GM12891 (cell line): ENCODE measurements around the gene CFAP410.
"Not testable (repeated sequence)": the region's sequence is repeated elsewhere in the genome, so short reads cannot be mapped to it uniquely, and the experiment has no call there.

ENCODE experiments used
- DNase-seq: peaks from one replicate; pipeline ENCODE4 v3.0.0; 2011; ENCODE audit warnings: low spot score; ENCODE audit not compliant: insufficient read length
- FAIRE-seq: peaks from 2 replicates; lab custom pipeline; 2011; peaks lifted over from hg19 to GRCh38; lab: Jason Lieb, UNC
- PAX5 ChIP-seq: IDR thresholded peaks from 2 replicates; pipeline ENCODE4 v1.6.1; 2011; ENCODE audit warnings: low read length, moderate library complexity, mild to moderate bottlenecking; ENCODE audit not compliant: insufficient read depth, severe bottlenecking
- POLR2A ChIP-seq: IDR thresholded peaks from 2 replicates; pipeline ENCODE4 v1.6.1; 2011; ENCODE audit warnings: low read depth, low read length, control low read depth
- POLR2AphosphoS5 ChIP-seq: IDR thresholded peaks from 2 replicates; pipeline ENCODE4 v1.6.1; 2011; ENCODE audit warnings: low read depth, low read length, control low read depth
- POU2F2 ChIP-seq: IDR thresholded peaks from 2 replicates; pipeline ENCODE4 v1.6.1; 2011; ENCODE audit warnings: low read depth, mild to moderate bottlenecking, control low read depth, low read length, moderate library complexity
- SPI1 ChIP-seq: IDR thresholded peaks from 2 replicates; pipeline ENCODE4 v1.6.1; 2011; ENCODE audit warnings: low read depth, low read length, control low read depth
- TAF1 ChIP-seq: IDR thresholded peaks from 2 replicates; pipeline ENCODE4 v1.6.1; 2011; ENCODE audit warnings: low read depth, low read length, control low read depth

Gene CFAP410

DNA sequence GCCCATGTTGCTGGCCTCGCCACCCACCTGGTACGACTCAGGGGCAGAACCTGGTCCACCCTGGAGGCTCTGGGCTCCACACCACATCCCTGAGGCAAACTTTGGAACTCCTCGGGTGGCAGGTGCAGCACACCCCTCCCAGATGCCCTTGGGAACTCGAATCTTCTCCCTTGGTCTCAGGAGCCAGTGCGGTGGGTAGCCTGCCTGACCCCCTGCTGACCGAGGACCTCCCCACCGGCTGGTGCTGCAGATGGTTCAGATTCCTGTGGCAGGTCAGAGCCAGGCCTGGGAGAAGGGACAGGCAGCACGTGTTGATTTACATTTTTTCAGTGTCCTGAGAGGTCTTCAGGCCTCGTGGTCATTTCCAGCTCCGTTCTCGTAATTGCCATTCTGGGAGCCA lies 6.3 kb upstream of the CFAP410 start:
- TF ChIP-seq PAX5 (no peak), SPI1 (no peak), POU2F2 (no peak)
- DNase-seq: no peak

DNA sequence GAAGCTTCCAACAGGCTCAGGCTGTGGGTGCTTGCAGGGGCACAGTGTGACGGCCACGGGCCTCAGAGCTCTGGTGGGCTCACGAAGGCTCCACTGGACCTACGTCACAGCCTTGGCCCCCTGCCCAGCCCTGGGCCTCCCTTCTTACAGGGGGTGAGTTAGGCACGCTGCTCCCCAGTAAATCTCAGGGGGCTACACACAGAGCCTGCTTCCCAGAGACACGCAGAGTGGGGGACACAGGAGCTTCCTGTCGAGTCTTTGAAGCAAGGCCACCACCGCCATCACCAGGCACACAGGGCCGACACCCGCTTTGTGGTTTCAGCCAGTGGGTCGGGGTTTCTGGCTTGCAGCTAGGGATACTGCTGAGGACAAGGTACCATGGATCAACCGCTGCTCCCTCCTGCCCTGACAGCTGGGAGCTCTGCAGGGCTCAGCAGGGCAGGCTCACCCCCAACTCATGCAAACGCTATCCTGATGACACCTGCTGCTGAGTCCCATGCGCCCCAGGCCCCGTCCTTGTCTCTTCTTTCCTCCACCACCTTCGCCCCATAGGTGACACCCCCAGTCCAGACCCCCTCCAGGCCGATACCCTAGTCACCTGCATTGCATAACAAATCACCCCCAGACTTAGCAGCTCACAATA lies 5.5 kb upstream of the CFAP410 start:
- FAIRE-seq (no peak), DNase-seq (no peak)
- no peak for TF ChIP-seq POLR2A
- TF ChIP-seq POLR2AphosphoS5: no peak
- no peak for TF ChIP-seq PAX5
- no peak for TF ChIP-seq POU2F2
- TF ChIP-seq SPI1: no peak

More for the DNA sequence above, 6.3 kb upstream of the CFAP410 start:
- no peak for FAIRE-seq

DNA sequence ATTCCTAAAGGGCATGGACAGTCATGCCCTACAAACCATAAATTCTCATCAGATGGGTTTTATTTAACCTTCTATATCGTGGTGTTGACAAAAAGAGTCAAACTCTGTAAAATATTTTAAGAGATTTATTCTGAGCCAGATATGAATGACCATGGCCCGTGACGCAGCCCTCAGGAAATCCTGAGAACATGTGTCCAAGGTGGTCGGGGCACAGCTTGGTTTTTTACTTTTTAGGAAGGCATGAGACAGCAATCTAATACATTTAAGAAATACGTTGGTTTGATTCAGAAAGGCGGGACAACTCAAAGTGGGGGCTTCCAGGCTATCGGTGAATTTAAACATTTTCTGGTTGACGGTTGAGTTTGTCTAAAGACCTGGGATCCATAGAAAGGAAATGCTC lies 3.8 kb upstream of the CFAP410 start:
- DNase-seq, FAIRE-seq: not testable (repeated sequence)

DNA sequence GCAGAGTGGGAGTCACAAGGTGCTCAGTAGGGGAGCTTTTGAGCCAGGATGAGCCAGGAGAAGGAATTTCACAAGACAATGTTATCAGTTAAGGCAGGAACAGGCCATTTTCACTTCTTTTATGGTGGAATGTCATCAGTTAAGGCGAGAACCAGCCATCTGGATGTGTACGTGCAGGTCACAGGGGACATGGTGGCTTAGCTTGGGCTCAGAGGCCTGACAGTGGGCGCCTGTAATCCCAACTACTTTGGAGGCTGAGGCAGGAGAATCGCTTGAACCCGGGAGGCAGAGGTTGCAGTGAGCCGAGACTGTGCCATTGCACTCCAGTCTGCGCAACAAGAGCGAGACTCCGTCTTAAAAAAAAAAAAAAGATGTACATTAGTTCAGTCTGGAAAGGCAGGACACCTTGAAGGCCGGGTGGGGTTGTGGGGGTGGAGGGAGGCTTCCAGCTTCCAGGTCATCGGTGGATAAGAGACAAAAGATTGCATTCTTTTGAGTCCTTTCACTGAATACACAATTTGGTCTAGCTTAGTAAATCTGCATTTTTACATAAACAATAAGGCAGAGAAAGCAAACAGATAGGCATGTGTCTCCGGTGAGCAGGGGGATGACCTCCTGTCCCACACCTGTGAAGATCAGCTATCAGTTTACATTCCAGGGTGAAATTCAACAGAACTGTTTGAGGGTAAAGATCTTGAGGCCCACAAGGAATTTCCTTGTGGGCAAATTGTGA lies 2.7 kb upstream of the CFAP410 start:
- not testable (repeated sequence) for DNase-seq, FAIRE-seq

DNA sequence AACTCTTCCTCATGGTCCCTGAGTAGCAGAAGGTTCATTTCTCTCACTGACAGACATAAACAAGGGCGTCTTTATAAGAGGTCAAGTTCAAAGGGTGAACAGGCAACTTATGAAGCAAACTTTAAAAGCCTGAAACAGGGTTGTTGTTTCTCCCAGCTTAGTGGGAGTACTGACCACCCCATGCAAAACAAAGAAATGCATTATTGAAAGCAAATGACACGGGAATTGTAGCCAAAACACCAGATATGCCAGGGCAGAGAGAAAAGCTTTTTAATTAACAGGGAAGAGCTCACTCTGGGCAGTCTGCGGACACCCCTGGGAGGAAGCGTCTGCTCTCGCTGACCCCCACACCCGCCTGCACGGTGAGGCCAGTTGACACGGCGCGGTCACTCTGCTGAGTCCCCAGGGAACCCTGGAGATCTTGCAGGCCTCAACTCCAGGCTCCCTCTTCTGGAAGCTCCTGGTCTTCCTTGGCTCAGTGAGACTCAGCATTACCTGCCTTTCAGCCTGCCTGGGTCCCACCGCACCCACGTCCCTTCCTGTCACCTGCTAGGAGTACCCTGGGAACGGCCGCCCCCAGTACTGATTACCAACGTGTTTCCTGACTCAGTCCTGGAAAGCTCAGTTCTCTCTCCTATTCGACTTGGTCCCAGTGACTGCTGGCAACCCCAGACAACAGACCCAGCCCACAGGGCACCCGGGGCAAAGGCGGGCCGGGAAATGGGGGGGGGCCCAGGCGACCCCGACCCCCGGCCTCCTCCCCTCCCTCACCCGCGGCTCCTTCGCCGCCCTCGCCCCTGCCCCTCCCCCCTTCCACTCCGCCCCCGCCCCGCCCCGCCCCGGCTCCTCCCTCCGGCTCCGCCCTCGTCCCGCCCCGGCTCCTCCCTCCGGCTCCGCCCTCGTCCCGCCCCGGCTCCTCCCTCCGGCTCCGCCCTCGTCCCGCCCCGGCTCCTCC lies 972 bp downstream of the CFAP410 start:
- no peak for DNase-seq

DNA sequence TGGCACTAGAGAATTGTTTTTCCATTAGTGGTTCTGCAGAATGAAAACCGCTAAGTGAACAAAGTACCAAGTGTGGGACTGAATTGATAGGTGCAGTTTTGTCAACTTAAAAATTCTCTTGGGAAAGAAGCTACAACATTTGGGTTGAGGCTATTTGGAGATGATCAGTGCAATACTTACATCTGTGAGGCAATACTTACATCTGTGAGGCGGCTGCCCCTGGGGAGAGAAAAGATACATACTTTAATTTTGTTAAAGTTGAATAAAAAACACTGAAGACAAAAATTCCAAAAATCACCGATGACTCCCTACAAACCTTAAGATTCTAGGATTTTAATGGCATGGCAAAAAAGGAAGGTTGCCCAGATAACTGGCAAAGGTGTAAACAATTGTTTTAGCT lies 1.7 kb downstream of the CFAP410 start:
- TF ChIP-seq POU2F2: no peak
- no peak for TF ChIP-seq SPI1
- no peak for TF ChIP-seq TAF1
- no peak for TF ChIP-seq POLR2AphosphoS5
- no peak for TF ChIP-seq PAX5
- TF ChIP-seq POLR2A: no peak
- no peak for DNase-seq
- no peak for FAIRE-seq

More for the DNA sequence above, 972 bp downstream of the CFAP410 start:
- FAIRE-seq: no peak
- TF ChIP-seq POLR2AphosphoS5 (no peak), POU2F2 (no peak), SPI1 (no peak)

DNA sequence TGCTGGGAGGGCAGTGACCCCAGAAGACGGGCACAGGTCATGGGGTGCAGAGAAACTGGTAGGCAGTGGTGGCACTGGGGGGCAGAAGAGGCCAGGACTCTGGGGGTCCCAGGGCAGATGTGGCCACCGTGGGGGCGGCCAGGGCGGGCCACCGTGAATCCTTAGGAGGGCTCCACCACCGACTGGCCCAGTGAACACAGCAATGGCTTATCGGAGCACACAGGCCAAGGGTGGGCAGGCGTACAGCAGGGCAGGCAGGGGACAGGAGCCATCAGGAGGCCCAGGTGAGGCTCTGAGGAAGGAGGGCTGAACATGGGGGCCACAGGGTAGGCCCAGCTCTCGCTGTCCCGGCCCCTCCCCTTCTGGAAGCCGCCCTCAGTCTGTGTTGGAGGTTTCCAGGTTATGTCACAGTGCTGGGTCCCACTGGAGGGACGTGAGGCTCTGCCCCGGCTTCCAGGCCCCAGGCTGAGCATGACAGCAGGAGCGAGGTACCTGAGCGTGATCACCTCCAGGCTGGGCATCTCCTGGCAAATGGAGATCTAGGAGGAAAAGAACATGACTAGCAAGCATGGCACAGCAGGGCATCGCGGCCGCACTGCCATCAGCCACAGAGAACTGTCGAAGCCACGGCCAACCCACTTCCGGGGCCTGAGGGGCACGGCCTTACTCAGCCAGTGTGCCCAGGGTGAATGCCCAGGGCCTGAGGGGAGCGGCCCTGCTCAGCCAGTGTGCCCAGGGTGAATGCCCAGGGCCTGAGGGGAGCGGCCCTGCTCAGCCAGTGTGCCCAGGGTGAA lies 3.7 kb downstream of the CFAP410 start:
- TF ChIP-seq POLR2AphosphoS5: no peak
- TF ChIP-seq PAX5: no peak
- no peak for TF ChIP-seq TAF1
- TF ChIP-seq POLR2A: no peak
- no peak for TF ChIP-seq SPI1
- no peak for TF ChIP-seq POU2F2
- DNase-seq: no peak
- no peak for FAIRE-seq

DNA sequence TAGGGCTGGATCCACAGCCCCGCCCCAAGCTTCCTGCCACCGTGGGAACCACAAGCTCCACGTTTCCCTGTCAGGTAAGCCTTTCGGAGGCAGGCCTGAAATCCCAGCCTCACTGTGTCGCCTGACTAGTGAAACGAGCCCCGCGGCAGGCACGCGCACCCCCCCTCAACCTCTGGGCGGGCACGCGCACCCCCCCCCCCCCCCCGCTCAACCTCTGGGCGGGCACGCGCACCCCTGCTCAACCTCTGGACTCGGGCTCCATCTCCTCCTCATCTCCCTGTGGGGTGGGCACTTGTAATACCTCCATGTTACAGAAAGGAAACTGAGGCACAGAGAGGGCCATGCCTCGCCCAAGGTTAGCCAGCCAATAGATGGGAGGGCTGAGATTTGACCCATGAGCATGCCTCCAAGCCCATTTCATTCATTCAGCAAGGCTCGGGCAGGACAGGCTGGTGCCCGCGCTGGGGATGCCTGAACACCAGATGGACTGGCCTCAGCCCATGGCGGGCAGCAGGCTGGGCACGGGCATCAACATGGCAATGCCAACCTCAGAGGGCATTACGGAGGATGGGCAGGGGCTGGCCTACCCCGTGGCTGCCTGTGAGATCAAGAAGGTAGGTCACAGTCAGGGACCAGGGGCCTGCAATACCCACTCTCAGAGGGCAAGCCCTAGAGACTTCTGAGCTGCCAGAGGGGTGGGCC lies 4.7 kb downstream of the CFAP410 start:
- no peak for DNase-seq
- TF ChIP-seq SPI1 (no peak), TAF1 (no peak), POLR2A (no peak), POLR2AphosphoS5 (no peak; the same call in 1 of the 2 replicates), POU2F2 (no peak), PAX5 (no peak)
- FAIRE-seq: no peak

DNA sequence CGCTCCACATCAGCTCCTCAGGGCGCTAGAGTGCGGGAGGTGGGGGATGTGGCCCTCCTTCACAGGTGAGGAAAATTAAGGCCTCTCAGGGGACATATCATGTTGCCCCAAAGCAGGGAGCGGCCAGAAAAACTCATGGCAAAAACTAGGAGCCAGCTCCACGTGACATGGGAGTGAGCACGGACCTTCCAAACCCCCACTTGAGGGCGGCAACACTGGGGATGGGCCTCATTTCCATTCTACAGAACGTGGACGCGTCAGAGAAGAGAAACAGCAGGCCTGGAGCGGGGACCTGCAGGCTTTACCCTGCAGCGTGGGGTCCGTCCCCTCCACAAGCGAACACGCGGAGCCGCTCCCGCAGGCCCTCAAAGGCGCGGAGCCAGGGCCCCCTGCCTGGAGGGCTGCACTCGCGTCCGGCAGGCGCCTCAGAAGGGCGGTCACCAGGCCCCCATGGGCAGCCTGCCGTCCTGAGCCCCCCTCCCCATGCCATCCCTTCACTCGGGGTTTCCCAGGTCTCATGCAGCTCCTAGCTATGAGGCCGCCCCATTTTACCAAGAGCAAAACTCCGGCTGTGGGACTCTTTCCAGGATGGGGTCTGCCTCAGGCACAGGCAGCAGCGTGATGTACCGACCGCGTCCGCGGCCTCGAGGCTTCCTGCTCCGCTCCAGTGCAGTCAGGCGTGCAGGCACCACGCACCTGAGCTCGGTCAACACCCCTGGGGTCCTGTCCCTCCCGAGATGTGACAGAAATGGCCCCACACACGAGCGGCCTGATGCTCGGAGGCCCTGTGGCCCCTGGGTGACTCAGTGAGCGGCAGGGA lies 5.5 kb downstream of the CFAP410 start:
- DNase-seq (no peak), FAIRE-seq (no peak)
- TF ChIP-seq POU2F2 (no peak), POLR2A (no peak; the same call in 1 of the 2 replicates), POLR2AphosphoS5 (no peak), TAF1 (no peak)
